LNCAP (cell line): ENCODE data around the gene SLC37A2.

Experiments
- CTCF ChIP-seq: fragments of 450-650 bp; IDR thresholded peaks from 2 replicates; pipeline ENCODE4 v1.5.1; 2017; ENCODE audit warnings: mild to moderate bottlenecking

The SLC37A2 gene

GRCh38 chr11:125053167-125053566 lies 9.9 kb upstream of the SLC37A2 start:
- no peak for TF ChIP-seq CTCF

GRCh38 chr11:125055107-125055715 lies 7.9 kb upstream of the SLC37A2 start:
- no peak for TF ChIP-seq CTCF

GRCh38 chr11:125056931-125057692 lies 6.0 kb upstream of the SLC37A2 start:
- no peak for TF ChIP-seq CTCF

- no peak for TF ChIP-seq CTCF
Measured at GRCh38 chr11:125057693-125058016, 5.5 kb upstream of the SLC37A2 start.

- no peak for TF ChIP-seq CTCF
Measured at GRCh38 chr11:125061281-125061680, 1.8 kb upstream of the SLC37A2 start.

- no peak for TF ChIP-seq CTCF
Measured at GRCh38 chr11:125062218-125062930, 731 bp upstream of the SLC37A2 start.

GRCh38 chr11:125063429-125064043 lies 431 bp downstream of the SLC37A2 start:
- no peak for TF ChIP-seq CTCF
